A172 (cell line): Measurements from ENCODE around the gene IRAG1. TPM values are rescaled to one million over a fixed set of nuclear protein-coding genes. Genes with fewer than 3 reads are reported as not detected.
A peak's percentile ranks its signal among the peaks of the same experiment; 100 is the strongest.
"Not testable (repeated sequence)": the region's sequence is repeated elsewhere in the genome, so short reads cannot be mapped to it uniquely, and the experiment has no call there.

Source experiments
- DNase-seq: peaks from one replicate; pipeline ENCODE4 v3.0.0-alpha.2; 2015; ENCODE audit warnings: low spot score
- total RNA-seq: library from RNA; depleted of rRNA; stranded (reverse); fragments of >200 nt; shearing (Covaris generic); gene quantifications from 2 replicates; pipeline ENCODE4 v1.2.3, GENCODE V29; 2014

IRAG1 gene
- total RNA-seq, 1 experiment from 2014 or later = not detected

GRCh38 chr11:10709299-10710086 is 15.9 kb upstream of the IRAG1 start:
- DNase-seq = no peak

GRCh38 chr11:10708131-10708530 is 14.6 kb upstream of the IRAG1 start:
- no peak for DNase-seq

GRCh38 chr11:10701982-10702381 is 8.4 kb upstream of the IRAG1 start:
- peak; percentile 15 for DNase-seq

- no peak for DNase-seq
Measured at GRCh38 chr11:10699072-10699471, 5.5 kb upstream of the IRAG1 start.

GRCh38 chr11:10697323-10697620 is 3.7 kb upstream of the IRAG1 start:
- DNase-seq = no peak

- DNase-seq = no peak
Measured at GRCh38 chr11:10696468-10697322, 3.1 kb upstream of the IRAG1 start.

- DNase-seq = no peak
Measured at GRCh38 chr11:10695833-10696232, 2.3 kb upstream of the IRAG1 start.

- DNase-seq = no peak
Measured at GRCh38 chr11:10694486-10695239, 1.1 kb upstream of the IRAG1 start.

GRCh38 chr11:10692531-10693115 is 932 bp downstream of the IRAG1 start:
- no peak for DNase-seq

- no peak for DNase-seq
Measured at GRCh38 chr11:10688401-10688800, 5.2 kb downstream of the IRAG1 start.

GRCh38 chr11:10686311-10686710 is 7.2 kb downstream of the IRAG1 start:
- no peak for DNase-seq

- DNase-seq = no peak
Measured at GRCh38 chr11:10683429-10683828, 10.1 kb downstream of the IRAG1 start.

GRCh38 chr11:10680956-10681487 is 12.5 kb downstream of the IRAG1 start:
- DNase-seq = no peak

GRCh38 chr11:10680279-10680678 is 13.3 kb downstream of the IRAG1 start:
- DNase-seq = not testable (repeated sequence)

- no peak for DNase-seq
Measured at GRCh38 chr11:10679644-10680043, 13.9 kb downstream of the IRAG1 start.

- no peak for DNase-seq
Measured at GRCh38 chr11:10678101-10678500, 15.5 kb downstream of the IRAG1 start.

- DNase-seq = no peak
Measured at GRCh38 chr11:10676919-10677318, 16.6 kb downstream of the IRAG1 start.

GRCh38 chr11:10674911-10675440 is 18.6 kb downstream of the IRAG1 start:
- no peak for DNase-seq

GRCh38 chr11:10674440-10674855 is 19.1 kb downstream of the IRAG1 start:
- no peak for DNase-seq

- DNase-seq = no peak
Measured at GRCh38 chr11:10673501-10674062, 20.0 kb downstream of the IRAG1 start.

- no peak for DNase-seq
Measured at GRCh38 chr11:10670099-10670498, 23.5 kb downstream of the IRAG1 start.
